AML-193 (cell line): ENCODE measurements around the gene LGALS4.
"Not testable (repeated sequence)": the region's sequence is repeated elsewhere in the genome, so short reads cannot be mapped to it uniquely, and the experiment has no call there.

ENCODE experiments used
- DNase-seq, 2 experiments: peaks; one replicate each; lab custom pipeline; 2025; lab: John Stamatoyannopoulos, UW

LGALS4 gene

GRCh38 chr19:38812841-38813320, at the start of gene LGALS4:
Gene LGALS4 (minus strand): TSS chr19:38812945. CDS start chr19:38812886, 59 bp downstream.
- DNase-seq, result no peak

- no peak for DNase-seq
Observed at GRCh38 chr19:38861368-38861767, 48.6 kb upstream of the LGALS4 start.

- DNase-seq, result not testable (repeated sequence)
Observed at GRCh38 chr19:38859631-38860204, 47.0 kb upstream of the LGALS4 start.

- DNase-seq, result no peak
Observed at GRCh38 chr19:38856813-38857212, 44.1 kb upstream of the LGALS4 start.

GRCh38 chr19:38855751-38856150, 43.0 kb upstream of the LGALS4 start:
- not testable (repeated sequence) for DNase-seq

GRCh38 chr19:38854961-38855360, 42.2 kb upstream of the LGALS4 start:
- not testable (repeated sequence) for DNase-seq

GRCh38 chr19:38853214-38853613, 40.5 kb upstream of the LGALS4 start:
- no peak for DNase-seq

- DNase-seq, result peak; percentile 37 to 51
Observed at GRCh38 chr19:38852231-38853044, 39.7 kb upstream of the LGALS4 start.

GRCh38 chr19:38851622-38852230, 39.0 kb upstream of the LGALS4 start:
- DNase-seq, result peak; percentile 77 to 81

- no peak for DNase-seq
Observed at GRCh38 chr19:38850976-38851621, 38.4 kb upstream of the LGALS4 start.

GRCh38 chr19:38850436-38850975, 37.8 kb upstream of the LGALS4 start:
- DNase-seq, result no peak

- peak; percentile 100 for DNase-seq
Observed at GRCh38 chr19:38849860-38850435, 37.2 kb upstream of the LGALS4 start, which contains the start of gene HNRNPL. Gene HNRNPL (minus strand): TSS chr19:38849986. CDS start chr19:38849966, 20 bp downstream.

- DNase-seq, result peak; percentile 91 to 94
Observed at GRCh38 chr19:38849147-38849859, 36.6 kb upstream of the LGALS4 start.

- DNase-seq, result no peak
Observed at GRCh38 chr19:38848299-38849146, 35.8 kb upstream of the LGALS4 start.

- no peak for DNase-seq
Observed at GRCh38 chr19:38846097-38846496, 33.4 kb upstream of the LGALS4 start.

GRCh38 chr19:38845374-38846024, 32.8 kb upstream of the LGALS4 start:
- no peak for DNase-seq

GRCh38 chr19:38844093-38844686, 31.4 kb upstream of the LGALS4 start:
- no peak for DNase-seq

- no peak for DNase-seq
Observed at GRCh38 chr19:38843175-38843758, 30.5 kb upstream of the LGALS4 start.
